Left lung (tissue), 10 donors: ENCODE measurements around the gene HTRA1. TPM values are rescaled to one million over a fixed set of nuclear protein-coding genes. Genes with fewer than 3 reads are reported as not detected.

Source experiments
- ATAC-seq: fragments of 200-7000 bp; cut with Tn5 transposase; one replicate; pipeline ENCODE4 v1.9.1; 2020; ENCODE audit warnings: moderate library complexity
- DNase-seq, 4 donors: peaks; one replicate each; pipeline ENCODE4 v3.0.0-alpha.2; 2013 to 2020
- H3K27ac ChIP-seq, 2 donors: fragments of 200-600 bp; sonication (generic) in 1 of 2; one replicate each; pipeline versions ENCODE4 v1.5.0 to v1.8.0; 2020 to 2021
- H3K27me3 ChIP-seq, 2 donors: fragments of 200-600 bp; sonication (generic) in 1 of 2; one replicate each; pipeline versions ENCODE4 v1.5.0 to v1.8.0; 2020 to 2021
- H3K36me3 ChIP-seq, 2 donors: fragments of 200-600 bp; sonication (generic) in 1 of 2; one replicate each; pipeline versions ENCODE4 v1.5.0 to v1.8.0; 2020 to 2021
- H3K4me1 ChIP-seq, 2 donors: fragments of 200-600 bp; one replicate each; pipeline ENCODE4 v1.8.0; 2021
- H3K4me3 ChIP-seq, 2 donors: fragments of 200-600 bp; sonication (generic) in 1 of 2; one replicate each; pipeline versions ENCODE4 v1.5.0 to v1.8.0; 2020 to 2021; ENCODE audit warnings: mild to moderate bottlenecking in 1 of 2
- H3K9me3 ChIP-seq, 2 donors: fragments of 200-600 bp; sonication (generic) in 1 of 2; one replicate each; pipeline versions ENCODE4 v1.5.0 to v1.8.0; 2020 to 2021
- intact Hi-C, 2 donors: fragments of 100-400 bp; cut with DNase I; formaldehyde crosslinking; loops; one replicate each; pipeline versions ENCODE4 v1.11.2 to v1.14.2; 2022
- polyA plus RNA-seq, 6 donors: library from polyadenylated mRNA; unstranded; fragments of 120-200 nt; gene quantifications; one replicate each; pipeline ENCODE4 v1.2.1, GENCODE V29; 2013; ENCODE audit not compliant: insufficient read length in 6 of 6
- total RNA-seq, 2 donors: library from RNA; stranded (reverse); fragmentation: NEBNext Ultra II Directional; extraction: Animal tissue kit (Norgen Biotek cat#: 25700); gene quantifications; one replicate each; pipeline ENCODE4 v1.2.1, GENCODE V29; 2021
- TF ChIP-seq, protein P1 (sequence below), 2 donors: fragments of 200-600 bp; sonication (generic) in 1 of 2; IDR thresholded peaks; one replicate each; pipeline versions ENCODE4 v1.5.0 to v1.8.0; 2021; ENCODE audit warnings: antibody characterized with exemption in 2 of 2
- donor health status: DM: no; HTN: yes; CAD: no.
- donor health status: DM: no; HTN: no; CAD: no.

Gene HTRA1
- total and polyA plus RNA-seq, 8 donors = 51.3 to 124 (median 73.0) TPM

DNA sequence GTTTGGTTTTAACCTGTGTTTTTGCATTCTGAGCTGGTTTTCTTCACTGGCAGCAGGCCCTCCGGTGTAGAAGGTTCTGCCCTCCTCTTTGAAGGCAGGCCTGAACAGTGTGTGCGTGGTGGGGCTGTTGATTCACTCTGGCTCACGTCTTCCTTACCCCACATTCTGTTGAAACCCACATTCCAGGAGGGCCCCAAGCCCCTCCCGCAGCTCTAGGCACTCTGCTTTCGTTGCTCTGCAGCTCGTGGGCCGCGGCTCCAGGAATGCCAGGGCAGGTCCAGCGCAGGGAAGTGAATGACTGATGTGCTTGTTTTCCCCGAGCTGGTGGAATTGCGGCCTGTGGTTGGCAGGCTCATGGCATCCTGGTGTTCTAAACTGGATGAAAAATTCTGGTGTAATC, 49.0 kb downstream of the HTRA1 start:
- H3K27me3 ChIP-seq = no peaks in the 10 kb centered on the region
- H3K36me3 ChIP-seq = peaks cover 0 to 19% of the 10 kb centered on the region in 2 donors
- no peaks in the 10 kb centered on the region for H3K4me1 ChIP-seq
- no peak overlapping the region for H3K4me3 ChIP-seq
- no peaks in the 10 kb centered on the region for H3K9me3 ChIP-seq
- intact Hi-C loops = no loop called here
- DNase-seq (no peak), ATAC-seq (no peak)
- no peak overlapping the region for H3K27ac ChIP-seq
- TF ChIP-seq, protein P1, sequence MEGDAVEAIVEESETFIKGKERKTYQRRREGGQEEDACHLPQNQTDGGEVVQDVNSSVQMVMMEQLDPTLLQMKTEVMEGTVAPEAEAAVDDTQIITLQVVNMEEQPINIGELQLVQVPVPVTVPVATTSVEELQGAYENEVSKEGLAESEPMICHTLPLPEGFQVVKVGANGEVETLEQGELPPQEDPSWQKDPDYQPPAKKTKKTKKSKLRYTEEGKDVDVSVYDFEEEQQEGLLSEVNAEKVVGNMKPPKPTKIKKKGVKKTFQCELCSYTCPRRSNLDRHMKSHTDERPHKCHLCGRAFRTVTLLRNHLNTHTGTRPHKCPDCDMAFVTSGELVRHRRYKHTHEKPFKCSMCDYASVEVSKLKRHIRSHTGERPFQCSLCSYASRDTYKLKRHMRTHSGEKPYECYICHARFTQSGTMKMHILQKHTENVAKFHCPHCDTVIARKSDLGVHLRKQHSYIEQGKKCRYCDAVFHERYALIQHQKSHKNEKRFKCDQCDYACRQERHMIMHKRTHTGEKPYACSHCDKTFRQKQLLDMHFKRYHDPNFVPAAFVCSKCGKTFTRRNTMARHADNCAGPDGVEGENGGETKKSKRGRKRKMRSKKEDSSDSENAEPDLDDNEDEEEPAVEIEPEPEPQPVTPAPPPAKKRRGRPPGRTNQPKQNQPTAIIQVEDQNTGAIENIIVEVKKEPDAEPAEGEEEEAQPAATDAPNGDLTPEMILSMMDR (IDR thresholded peaks at IDR 0.05) = no peak

DNA sequence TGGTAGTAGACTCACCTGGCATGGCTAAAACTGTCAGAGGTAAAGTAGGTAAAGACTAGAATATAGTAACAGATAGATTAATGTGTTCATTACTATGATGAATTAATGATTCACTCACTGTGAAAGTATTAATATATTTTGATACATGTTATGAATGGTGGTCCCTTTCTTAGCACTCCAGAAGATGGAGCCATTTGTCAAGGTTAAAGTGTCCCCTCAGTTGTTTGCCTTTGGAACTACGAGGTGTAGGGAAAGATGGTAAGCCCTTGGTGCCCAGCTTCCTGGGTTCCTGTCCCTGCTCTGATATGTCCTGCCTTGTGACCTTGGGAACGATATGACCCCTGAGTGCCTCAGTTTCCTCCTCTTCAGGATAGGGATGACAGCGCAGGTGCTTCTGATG, 49.4 kb downstream of the HTRA1 start:
- TF ChIP-seq, protein P1 (IDR thresholded peaks at IDR 0.05) = no peak

DNA sequence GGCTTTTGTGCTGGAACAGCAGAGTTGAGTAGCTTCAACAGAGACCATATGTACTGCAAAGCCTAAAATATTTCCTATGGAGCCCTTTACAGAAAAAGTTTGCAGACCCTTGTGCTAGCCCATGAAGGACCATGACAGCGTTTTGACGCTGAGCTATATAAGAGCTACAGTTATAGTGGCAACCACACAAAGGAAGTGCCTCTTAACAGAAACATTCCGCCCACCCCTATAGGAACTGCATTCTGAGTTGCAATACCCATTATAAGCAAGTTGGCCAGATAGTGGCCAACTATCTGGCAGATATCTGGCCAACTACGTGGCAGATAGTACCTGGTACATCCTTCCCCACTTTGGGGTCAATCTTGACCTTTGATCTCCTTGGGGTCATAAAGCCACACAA, 51.7 kb downstream of the HTRA1 start:
- no peak overlapping the region for H3K4me3 ChIP-seq
- H3K36me3 ChIP-seq = peaks cover 0 to 33% of the 10 kb centered on the region in 2 donors
- no peaks in the 10 kb centered on the region for H3K27me3 ChIP-seq
- no peak for DNase-seq
- no peaks in the 10 kb centered on the region for H3K4me1 ChIP-seq
- TF ChIP-seq, protein P1 (IDR thresholded peaks at IDR 0.05) = no peak
- intact Hi-C loops = no loop called here
- no peak for ATAC-seq
- no peaks in the 10 kb centered on the region for H3K9me3 ChIP-seq
- H3K27ac ChIP-seq = no peak overlapping the region

More for the DNA sequence above, 49.4 kb downstream of the HTRA1 start:
- Histone ChIP-seq H3K27me3 (no peaks in the 10 kb centered on the region), H3K4me1 (no peaks in the 10 kb centered on the region), H3K9me3 (no peaks in the 10 kb centered on the region), H3K27ac (no peak overlapping the region), H3K4me3 (no peak overlapping the region), H3K36me3 (peaks cover 0 to 23% of the 10 kb centered on the region in 2 donors)
- DNase-seq (no peak), ATAC-seq (no peak)
- intact Hi-C loops = no loop called here

DNA sequence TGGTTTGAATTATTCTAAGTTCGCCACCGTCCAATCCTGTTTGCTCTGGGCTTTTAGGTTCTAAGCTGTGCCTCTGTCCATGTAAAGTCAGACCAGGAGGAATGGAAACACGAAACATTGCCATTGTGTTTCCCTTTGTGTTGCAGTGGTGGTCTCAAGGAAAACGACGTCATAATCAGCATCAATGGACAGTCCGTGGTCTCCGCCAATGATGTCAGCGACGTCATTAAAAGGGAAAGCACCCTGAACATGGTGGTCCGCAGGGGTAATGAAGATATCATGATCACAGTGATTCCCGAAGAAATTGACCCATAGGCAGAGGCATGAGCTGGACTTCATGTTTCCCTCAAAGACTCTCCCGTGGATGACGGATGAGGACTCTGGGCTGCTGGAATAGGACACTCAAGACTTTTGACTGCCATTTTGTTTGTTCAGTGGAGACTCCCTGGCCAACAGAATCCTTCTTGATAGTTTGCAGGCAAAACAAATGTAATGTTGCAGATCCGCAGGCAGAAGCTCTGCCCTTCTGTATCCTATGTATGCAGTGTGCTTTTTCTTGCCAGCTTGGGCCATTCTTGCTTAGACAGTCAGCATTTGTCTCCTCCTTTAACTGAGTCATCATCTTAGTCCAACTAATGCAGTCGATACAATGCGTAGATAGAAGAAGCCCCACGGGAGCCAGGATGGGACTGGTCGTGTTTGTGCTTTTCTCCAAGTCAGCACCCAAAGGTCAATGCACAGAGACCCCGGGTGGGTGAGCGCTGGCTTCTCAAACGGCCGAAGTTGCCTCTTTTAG, 52.9 kb downstream of the HTRA1 start:
- DNase-seq = no peak
- no peak for ATAC-seq
- Histone ChIP-seq H3K27me3 (no peaks in the 10 kb centered on the region), H3K9me3 (no peaks in the 10 kb centered on the region), H3K27ac (no peak overlapping the region), H3K36me3 (peaks cover 0 to 26% of the 10 kb centered on the region in 2 donors), H3K4me3 (no peak overlapping the region), H3K4me1 (no peaks in the 10 kb centered on the region)
- intact Hi-C loops = no loop called here
- TF ChIP-seq, protein P1 (IDR thresholded peaks at IDR 0.05) = no peak

DNA sequence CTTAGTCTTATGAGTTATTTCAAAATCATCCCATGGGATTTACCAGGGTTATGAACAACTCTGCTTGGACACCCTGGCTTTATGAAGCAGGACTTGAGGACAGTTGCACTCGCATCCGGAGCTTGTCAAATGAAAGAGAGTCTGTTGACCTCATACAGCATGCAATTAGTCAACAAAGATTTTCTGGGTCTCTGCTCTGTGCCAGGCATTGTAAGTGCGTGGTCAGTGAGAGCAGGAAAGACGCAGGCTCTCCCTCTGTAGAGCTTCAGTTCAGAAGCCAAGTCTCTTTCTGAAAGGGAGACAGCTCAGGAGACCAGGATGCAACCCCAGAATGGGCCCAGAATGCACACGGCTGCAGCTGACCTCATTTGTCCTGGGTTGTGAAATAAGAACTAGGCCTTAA, 53.7 kb downstream of the HTRA1 start:
- Histone ChIP-seq H3K27ac (no peak overlapping the region), H3K4me1 (no peaks in the 10 kb centered on the region), H3K4me3 (no peak overlapping the region), H3K36me3 (peaks cover 0 to 26% of the 10 kb centered on the region in 2 donors), H3K27me3 (no peaks in the 10 kb centered on the region), H3K9me3 (no peaks in the 10 kb centered on the region)
- TF ChIP-seq, protein P1 (IDR thresholded peaks at IDR 0.05) = no peak
- intact Hi-C loops = no loop called here
- DNase-seq (no peak), ATAC-seq (no peak)
